Myocyte (in vitro differentiated cells): ENCODE data around the gene PCDHB13. TPM values are rescaled to one million over a fixed set of nuclear protein-coding genes. Genes with fewer than 3 reads are reported as not detected.
"Not testable (repeated sequence)": the region's sequence is repeated elsewhere in the genome, so short reads cannot be mapped to it uniquely, and the experiment has no call there.

Experiments
- DNase-seq: peaks from one replicate; pipeline ENCODE4 v3.0.0-alpha.2; 2012; ENCODE audit warnings: low read depth
- total RNA-seq: library from RNA; depleted of rRNA; stranded (reverse); fragments of >200 nt; gene quantifications from 2 replicates; pipeline ENCODE4 v1.2.3, GENCODE V29; 2014

Gene PCDHB13
- total RNA-seq, 1 donor from 2014 or later: 6.4 TPM

- DNase-seq: not testable (repeated sequence)
Measured at GRCh38 chr5:141201126-141201525, 12.6 kb upstream of the PCDHB13 start.

- not testable (repeated sequence) for DNase-seq
Measured at GRCh38 chr5:141201646-141202045, 12.1 kb upstream of the PCDHB13 start.

DNA sequence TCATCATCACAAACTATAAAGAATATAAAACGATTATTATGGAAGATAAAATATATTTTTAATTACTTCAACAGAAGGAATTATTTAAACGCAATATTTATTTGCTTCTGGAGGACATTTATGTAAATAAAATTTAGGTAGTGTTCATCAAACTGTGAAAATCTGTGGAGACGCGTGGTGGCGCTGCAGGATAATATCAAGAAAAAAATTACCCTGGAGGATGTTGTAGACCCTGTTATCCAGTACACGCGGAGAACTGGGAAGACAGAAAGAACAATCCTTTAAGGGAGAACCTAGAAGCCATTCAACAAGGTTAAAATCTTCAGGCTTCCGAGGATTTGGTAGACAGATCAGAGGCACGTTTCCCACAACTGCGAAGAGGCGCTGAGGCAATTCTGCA lies 5.2 kb upstream of the PCDHB13 start, which contains the start of gene PCDHB12:
PCDHB12 (plus strand) TSS at position 242 of the 400 bp plus-strand sequence. CDS start 189 bp downstream, outside the sequence.
- peak; percentile 41 for DNase-seq

GRCh38 chr5:141210281-141210680 lies 3.4 kb upstream of the PCDHB13 start:
- DNase-seq: not testable (repeated sequence)

DNA sequence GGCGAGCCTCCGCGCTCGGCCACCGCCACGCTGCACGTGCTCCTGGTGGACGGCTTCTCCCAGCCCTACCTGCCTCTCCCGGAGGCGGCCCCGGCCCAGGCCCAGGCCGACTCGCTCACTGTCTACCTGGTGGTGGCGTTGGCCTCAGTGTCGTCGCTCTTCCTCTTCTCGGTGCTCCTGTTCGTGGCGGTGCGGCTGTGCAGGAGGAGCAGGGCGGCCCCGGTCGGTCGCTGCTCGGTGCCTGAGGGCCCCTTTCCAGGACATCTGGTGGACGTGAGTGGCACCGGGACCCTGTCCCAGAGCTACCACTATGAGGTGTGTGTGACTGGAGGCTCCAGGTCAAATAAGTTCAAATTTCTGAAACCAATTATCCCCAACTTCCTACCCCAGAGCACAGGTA lies 2.9 kb upstream of the PCDHB13 start:
- not testable (repeated sequence) for DNase-seq

GRCh38 chr5:141214583-141214982 lies 864 bp downstream of the PCDHB13 start:
- not testable (repeated sequence) for DNase-seq

DNA sequence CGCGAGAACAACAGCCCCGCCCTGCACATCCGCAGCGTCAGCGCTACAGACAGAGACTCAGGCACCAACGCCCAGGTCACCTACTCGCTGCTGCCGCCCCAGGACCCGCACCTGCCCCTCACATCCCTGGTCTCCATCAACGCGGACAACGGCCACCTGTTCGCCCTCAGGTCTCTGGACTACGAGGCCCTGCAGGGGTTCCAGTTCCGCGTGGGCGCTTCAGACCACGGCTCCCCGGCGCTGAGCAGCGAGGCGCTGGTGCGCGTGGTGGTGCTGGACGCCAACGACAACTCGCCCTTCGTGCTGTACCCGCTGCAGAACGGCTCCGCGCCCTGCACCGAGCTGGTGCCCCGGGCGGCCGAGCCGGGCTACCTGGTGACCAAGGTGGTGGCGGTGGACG lies 1.8 kb downstream of the PCDHB13 start:
- not testable (repeated sequence) for DNase-seq

DNA sequence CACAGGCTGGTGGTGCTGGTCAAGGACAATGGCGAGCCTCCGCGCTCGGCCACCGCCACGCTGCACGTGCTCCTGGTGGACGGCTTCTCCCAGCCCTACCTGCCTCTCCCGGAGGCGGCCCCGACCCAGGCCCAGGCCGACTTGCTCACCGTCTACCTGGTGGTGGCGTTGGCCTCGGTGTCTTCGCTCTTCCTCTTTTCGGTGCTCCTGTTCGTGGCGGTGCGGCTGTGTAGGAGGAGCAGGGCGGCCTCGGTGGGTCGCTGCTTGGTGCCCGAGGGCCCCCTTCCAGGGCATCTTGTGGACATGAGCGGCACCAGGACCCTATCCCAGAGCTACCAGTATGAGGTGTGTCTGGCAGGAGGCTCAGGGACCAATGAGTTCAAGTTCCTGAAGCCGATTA lies 2.3 kb downstream of the PCDHB13 start:
- not testable (repeated sequence) for DNase-seq

- peak; percentile 5 for DNase-seq
Measured at GRCh38 chr5:141223112-141223783, 9.5 kb downstream of the PCDHB13 start, which contains the start of gene PCDHB14. PCDHB14 (plus strand) TSS chr5:141223343; CDS start chr5:141223506, 163 bp downstream.

DNA sequence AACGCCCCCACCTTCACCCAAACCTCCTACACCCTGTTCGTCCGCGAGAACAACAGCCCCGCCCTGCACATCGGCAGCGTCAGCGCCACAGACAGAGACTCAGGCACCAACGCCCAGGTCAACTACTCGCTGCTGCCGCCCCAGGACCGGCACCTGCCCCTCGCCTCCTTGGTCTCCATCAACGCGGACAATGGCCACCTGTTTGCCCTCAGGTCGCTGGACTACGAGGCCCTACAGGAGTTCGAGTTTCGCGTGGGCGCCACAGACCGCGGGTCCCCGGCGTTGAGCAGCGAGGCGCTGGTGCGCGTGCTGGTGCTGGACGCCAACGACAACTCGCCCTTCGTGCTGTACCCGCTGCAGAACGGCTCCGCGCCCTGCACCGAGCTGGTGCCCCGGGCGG lies 11.1 kb downstream of the PCDHB13 start:
- not testable (repeated sequence) for DNase-seq

- DNase-seq: not testable (repeated sequence)
Measured at GRCh38 chr5:141225421-141225820, 11.7 kb downstream of the PCDHB13 start.

- no peak for DNase-seq
Measured at GRCh38 chr5:141234109-141234667, 20.5 kb downstream of the PCDHB13 start.

DNA sequence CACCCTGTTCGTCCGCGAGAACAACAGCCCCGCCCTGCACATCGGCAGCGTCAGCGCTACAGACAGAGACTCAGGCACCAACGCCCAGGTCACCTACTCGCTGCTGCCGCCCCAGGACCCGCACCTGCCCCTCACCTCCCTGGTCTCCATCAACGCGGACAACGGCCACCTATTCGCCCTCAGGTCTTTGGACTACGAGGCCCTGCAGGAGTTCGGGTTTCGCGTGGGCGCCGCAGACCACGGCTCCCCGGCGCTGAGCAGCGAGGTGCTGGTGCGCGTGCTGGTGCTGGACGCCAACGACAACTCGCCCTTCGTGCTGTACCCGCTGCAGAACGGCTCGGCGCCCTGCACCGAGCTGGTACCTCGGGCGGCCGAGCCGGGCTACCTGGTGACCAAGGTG lies 22.2 kb downstream of the PCDHB13 start:
- not testable (repeated sequence) for DNase-seq

DNA sequence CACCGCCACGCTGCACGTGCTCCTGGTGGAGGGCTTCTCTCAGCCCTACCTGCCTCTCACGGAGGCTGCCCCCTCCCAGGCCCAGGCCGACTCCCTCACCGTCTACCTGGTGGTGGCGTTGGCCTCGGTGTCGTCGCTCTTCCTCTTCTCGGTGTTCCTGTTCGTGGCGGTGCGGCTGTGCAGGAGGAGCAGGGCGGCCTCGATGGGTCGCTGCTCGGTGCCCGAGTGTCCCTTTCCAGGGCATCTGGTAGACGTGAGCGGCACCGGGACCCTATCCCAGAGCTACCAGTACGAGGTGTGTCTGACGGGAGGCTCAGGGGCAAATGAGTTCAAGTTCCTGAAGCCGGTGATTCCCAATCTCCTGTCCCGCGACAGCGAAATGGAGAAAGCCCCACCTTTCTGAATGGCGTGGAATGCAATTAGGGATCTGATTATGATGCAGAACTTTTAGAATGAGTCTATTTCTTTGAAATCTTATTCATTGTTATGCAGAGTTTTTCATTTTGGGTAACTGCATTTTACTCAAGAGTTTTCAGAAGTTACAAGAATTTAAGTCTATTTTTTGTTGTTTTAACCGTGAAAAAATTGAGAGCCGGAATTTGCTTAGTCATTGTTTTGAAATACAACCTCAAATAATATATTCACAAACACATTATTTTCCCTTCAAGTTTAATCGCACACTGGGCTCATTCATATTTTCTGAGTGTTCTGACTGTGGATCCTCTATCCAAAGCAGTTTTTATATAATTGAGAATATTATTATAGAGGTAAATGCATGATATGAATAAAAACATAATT lies 23.0 kb downstream of the PCDHB13 start:
- no peak for DNase-seq

GRCh38 chr5:141241496-141241895 lies 27.8 kb downstream of the PCDHB13 start:
- DNase-seq: no peak

DNA sequence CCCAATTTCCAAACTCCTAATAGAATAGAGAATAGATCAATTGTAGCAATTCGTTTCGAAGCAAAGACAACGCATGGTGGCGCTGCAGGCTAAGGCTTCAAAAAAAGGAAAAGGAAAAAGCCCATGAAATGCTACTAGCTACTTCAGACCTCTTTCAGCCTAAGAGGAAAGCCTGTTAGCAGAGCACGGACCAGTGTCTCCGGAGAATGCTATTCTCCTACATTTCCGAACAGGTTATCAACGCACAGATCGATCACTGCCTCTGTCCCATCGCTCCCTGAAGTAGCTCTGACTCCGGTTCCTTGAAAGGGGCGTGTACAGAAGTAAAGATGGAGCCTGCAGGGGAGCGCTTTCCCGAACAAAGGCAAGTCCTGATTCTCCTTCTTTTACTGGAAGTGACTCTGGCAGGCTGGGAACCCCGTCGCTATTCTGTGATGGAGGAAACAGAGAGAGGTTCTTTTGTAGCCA lies 31.6 kb downstream of the PCDHB13 start, which contains the start of gene PCDHB15:
PCDHB15 (plus strand) TSS at position 146 of the 468 bp plus-strand sequence; CDS start at position 330, 184 bp downstream.
- peak; percentile 16 for DNase-seq

DNA sequence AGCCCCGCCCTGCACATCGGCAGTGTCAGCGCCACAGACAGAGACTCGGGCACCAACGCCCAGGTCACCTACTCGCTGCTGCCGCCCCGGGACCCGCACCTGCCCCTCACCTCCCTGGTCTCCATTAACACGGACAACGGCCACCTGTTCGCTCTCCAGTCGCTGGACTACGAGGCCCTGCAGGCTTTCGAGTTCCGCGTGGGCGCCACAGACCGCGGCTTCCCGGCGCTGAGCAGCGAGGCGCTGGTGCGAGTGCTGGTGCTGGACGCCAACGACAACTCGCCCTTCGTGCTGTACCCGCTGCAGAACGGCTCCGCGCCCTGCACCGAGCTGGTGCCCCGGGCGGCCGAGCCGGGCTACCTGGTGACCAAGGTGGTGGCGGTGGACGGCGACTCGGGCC lies 33.3 kb downstream of the PCDHB13 start:
- DNase-seq: not testable (repeated sequence)

DNA sequence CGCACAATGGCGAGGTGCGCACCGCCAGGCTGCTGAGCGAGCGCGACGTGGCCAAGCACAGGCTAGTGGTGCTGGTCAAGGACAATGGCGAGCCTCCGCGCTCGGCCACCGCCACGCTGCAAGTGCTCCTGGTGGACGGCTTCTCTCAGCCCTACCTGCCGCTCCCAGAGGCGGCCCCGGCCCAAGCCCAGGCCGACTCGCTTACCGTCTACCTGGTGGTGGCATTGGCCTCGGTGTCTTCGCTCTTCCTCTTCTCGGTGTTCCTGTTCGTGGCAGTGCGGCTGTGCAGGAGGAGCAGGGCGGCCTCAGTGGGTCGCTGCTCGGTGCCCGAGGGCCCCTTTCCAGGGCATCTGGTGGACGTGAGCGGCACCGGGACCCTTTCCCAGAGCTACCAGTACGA lies 33.7 kb downstream of the PCDHB13 start:
- DNase-seq: not testable (repeated sequence)

- DNase-seq: no peak
Measured at GRCh38 chr5:141250576-141250975, 36.9 kb downstream of the PCDHB13 start.

- no peak for DNase-seq
Measured at GRCh38 chr5:141258464-141258863, 44.7 kb downstream of the PCDHB13 start.

- DNase-seq: no peak
Measured at GRCh38 chr5:141258948-141259347, 45.2 kb downstream of the PCDHB13 start.
